Hepatocyte (in vitro differentiated cells): ENCODE data around the gene UBE2U.

ENCODE experiments used
- EZH2 ChIP-seq: fragments of 200-600 bp; sonication (generic); IDR thresholded peaks from 2 replicates; pipeline ENCODE4 v1.6.1; 2016; ENCODE audit warnings: antibody characterized with exemption, mild to moderate bottlenecking, borderline replicate concordance
- EZH2phosphoT487 ChIP-seq: fragments of 200-600 bp; sonication (generic); IDR thresholded peaks from one replicate; pipeline ENCODE4 v1.6.1; 2018; ENCODE audit warnings: antibody characterized with exemption, mild to moderate bottlenecking, low read depth, moderate library complexity; ENCODE audit not compliant: unreplicated experiment, severe bottlenecking
- TF ChIP-seq, protein P1 (sequence below): fragments of 200-600 bp; sonication (generic); IDR thresholded peaks from 2 replicates; pipeline ENCODE4 v1.5.1; 2016; ENCODE audit warnings: antibody characterized with exemption, mild to moderate bottlenecking; ENCODE audit not compliant: poor library complexity

DNA sequence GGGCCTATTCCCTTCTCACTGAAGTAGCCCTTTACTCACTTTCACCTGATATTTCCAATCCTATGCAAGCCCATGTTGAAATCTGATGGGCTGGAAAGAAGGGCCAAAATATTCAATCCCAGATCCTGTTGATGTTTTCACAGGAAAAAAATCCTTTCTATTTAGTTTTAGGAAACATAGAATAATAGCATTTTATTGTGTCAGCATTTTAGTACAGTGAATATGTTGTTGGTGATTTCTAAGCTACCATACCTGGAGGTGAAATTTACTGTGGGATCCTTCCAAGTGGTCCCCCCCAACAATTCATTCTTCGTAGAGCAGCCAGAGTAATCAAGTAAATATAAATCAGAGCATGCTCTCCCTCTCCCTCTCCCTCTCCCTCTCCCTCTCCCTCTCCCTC lies 3.4 kb upstream of the UBE2U start:
- TF ChIP-seq, protein P1, sequence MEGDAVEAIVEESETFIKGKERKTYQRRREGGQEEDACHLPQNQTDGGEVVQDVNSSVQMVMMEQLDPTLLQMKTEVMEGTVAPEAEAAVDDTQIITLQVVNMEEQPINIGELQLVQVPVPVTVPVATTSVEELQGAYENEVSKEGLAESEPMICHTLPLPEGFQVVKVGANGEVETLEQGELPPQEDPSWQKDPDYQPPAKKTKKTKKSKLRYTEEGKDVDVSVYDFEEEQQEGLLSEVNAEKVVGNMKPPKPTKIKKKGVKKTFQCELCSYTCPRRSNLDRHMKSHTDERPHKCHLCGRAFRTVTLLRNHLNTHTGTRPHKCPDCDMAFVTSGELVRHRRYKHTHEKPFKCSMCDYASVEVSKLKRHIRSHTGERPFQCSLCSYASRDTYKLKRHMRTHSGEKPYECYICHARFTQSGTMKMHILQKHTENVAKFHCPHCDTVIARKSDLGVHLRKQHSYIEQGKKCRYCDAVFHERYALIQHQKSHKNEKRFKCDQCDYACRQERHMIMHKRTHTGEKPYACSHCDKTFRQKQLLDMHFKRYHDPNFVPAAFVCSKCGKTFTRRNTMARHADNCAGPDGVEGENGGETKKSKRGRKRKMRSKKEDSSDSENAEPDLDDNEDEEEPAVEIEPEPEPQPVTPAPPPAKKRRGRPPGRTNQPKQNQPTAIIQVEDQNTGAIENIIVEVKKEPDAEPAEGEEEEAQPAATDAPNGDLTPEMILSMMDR: no peak
- TF ChIP-seq EZH2phosphoT487 (no peak), EZH2 (no peak)
